Uterus (tissue), 4 donors: Measurements from ENCODE around the gene TRABD. TPM values are rescaled to one million over a fixed set of nuclear protein-coding genes. Genes with fewer than 3 reads are reported as not detected.

Experiments used
- DNase-seq, 2 donors: peaks; one replicate each; pipeline ENCODE4 v3.0.0-alpha.2; 2019 to 2020
- H3K27ac ChIP-seq, 2 donors: fragments of 200-600 bp; sonication (generic); 1 replicate in 1 of 2; 2 replicates in 1 of 2; pipeline ENCODE4 v1.5.1; 2016 to 2018
- H3K27me3 ChIP-seq, 2 donors: fragments of 200-600 bp; sonication (generic); one replicate each; pipeline ENCODE4 v1.5.1; 2018 to 2019; ENCODE audit warnings: control low read depth in 1 of 2
- H3K36me3 ChIP-seq, 2 donors: fragments of 200-600 bp; sonication (generic); one replicate each; pipeline ENCODE4 v1.5.1; 2019; ENCODE audit warnings: control low read depth in 1 of 2
- H3K4me1 ChIP-seq, 2 donors: fragments of 200-600 bp; sonication (generic); one replicate each; pipeline ENCODE4 v1.5.1; 2018 to 2019; ENCODE audit warnings: control low read depth in 1 of 2
- H3K4me3 ChIP-seq, 2 donors: fragments of 200-600 bp; sonication (generic); 1 replicate in 1 of 2; 2 replicates in 1 of 2; pipeline ENCODE4 v1.5.1; 2018 to 2019; ENCODE audit warnings: mild to moderate bottlenecking in 1 of 2
- H3K9me3 ChIP-seq, 2 donors: fragments of 200-600 bp; sonication (generic); one replicate each; pipeline ENCODE4 v1.5.1; 2019; ENCODE audit warnings: control low read depth in 1 of 2
- POLR2A ChIP-seq, 2 donors: fragments of 450-650 bp; IDR thresholded peaks; one replicate each; pipeline ENCODE4 v1.6.1; 2016; ENCODE audit warnings: antibody characterized with exemption in 2 of 2, mild to moderate bottlenecking in 1 of 2, moderate library complexity in 1 of 2
- intact Hi-C: fragments of 100-400 bp; cut with DNase I; formaldehyde crosslinking; loops from one replicate; pipeline ENCODE4 v1.15.1; 2023; ENCODE audit warnings: low total_unique reads
- total RNA-seq, 4 donors: library from RNA; depleted of rRNA in 3 of 4; stranded (reverse); fragments of >200 nt in 3 of 4; gene quantifications; one replicate each; pipeline versions ENCODE4 v1.1.0 to v1.2.4, GENCODE V29; 2014 to 2023
- TF ChIP-seq, protein P1 (sequence below), 4 experiments: fragments of 200-600 bp in 2 of 4; fragments of 450-650 bp in 2 of 4; sonication (generic) in 2 of 4; IDR thresholded peaks; one replicate each; pipeline ENCODE4 v1.5.1; 2016 to 2019; ENCODE audit warnings: antibody characterized with exemption in 4 of 4, mild to moderate bottlenecking in 2 of 4, moderate library complexity in 1 of 4
- donor health status: DM: yes; HTN: yes; CAD: no.

Gene TRABD
- total RNA-seq, 4 donors from 2014 or later = 9.5 to 37.3 (median 15.0) TPM

DNA sequence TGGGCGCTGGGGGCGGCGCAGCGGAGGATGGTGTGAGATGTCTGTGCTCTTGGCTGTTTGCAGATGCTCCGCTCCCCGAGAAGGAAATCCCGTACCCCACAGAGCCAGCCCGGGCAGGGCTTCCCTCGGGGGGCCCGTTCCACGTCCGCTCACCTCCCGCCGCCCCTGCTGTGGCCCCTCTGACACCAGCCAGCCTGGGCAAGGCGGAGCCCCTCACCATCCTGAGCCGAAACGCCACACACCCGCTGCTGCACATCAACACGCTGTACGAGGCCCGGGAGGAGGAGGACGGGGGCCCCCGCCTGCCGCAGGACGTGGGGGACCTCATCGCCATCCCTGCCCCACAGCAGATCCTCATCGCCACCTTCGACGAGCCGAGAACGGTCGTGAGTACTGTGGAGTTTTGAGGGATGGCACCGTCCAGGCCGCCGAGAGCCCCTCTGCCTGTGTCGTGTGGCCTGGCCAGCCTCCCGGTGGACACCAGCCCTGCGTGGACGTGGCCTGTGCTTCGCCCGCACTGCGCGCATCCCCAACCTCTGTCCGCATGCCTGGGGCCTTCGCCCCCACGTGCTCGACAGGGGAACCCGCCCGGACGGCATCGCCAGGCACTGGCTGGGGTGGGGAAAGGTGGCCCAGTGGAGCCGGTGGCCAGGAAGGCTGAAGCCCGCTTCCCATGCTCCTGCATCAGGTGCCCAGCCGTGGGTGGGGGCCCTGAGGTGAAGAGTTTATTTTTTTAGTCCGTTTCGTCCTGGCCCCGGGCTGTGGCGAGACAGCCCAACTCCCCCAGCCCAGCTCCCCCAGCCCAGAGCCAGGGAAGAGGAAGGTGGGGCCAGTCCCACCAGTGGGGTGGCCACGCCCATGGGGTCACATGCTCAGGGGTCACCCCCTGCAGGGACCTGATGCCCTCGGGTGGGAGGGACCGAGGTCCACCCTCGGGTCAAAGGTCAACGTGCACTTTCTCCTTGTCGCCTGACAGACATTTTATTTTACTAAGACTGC, 6.5 kb upstream of the TRABD start:
- DNase-seq = no peak
- TF ChIP-seq, protein P1, sequence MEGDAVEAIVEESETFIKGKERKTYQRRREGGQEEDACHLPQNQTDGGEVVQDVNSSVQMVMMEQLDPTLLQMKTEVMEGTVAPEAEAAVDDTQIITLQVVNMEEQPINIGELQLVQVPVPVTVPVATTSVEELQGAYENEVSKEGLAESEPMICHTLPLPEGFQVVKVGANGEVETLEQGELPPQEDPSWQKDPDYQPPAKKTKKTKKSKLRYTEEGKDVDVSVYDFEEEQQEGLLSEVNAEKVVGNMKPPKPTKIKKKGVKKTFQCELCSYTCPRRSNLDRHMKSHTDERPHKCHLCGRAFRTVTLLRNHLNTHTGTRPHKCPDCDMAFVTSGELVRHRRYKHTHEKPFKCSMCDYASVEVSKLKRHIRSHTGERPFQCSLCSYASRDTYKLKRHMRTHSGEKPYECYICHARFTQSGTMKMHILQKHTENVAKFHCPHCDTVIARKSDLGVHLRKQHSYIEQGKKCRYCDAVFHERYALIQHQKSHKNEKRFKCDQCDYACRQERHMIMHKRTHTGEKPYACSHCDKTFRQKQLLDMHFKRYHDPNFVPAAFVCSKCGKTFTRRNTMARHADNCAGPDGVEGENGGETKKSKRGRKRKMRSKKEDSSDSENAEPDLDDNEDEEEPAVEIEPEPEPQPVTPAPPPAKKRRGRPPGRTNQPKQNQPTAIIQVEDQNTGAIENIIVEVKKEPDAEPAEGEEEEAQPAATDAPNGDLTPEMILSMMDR (IDR thresholded peaks at IDR 0.05) = no peak
- TF ChIP-seq POLR2A (IDR thresholded peaks at IDR 0.05) = no peak
- no peaks in the 10 kb centered on the region for H3K27me3 ChIP-seq
- no peak overlapping the region for H3K4me3 ChIP-seq
- no peaks in the 10 kb centered on the region for H3K4me1 ChIP-seq
- no peak overlapping the region for H3K27ac ChIP-seq
- no peaks in the 10 kb centered on the region for H3K9me3 ChIP-seq
- no peaks in the 10 kb centered on the region for H3K36me3 ChIP-seq
- intact Hi-C loops = no loop called here

DNA sequence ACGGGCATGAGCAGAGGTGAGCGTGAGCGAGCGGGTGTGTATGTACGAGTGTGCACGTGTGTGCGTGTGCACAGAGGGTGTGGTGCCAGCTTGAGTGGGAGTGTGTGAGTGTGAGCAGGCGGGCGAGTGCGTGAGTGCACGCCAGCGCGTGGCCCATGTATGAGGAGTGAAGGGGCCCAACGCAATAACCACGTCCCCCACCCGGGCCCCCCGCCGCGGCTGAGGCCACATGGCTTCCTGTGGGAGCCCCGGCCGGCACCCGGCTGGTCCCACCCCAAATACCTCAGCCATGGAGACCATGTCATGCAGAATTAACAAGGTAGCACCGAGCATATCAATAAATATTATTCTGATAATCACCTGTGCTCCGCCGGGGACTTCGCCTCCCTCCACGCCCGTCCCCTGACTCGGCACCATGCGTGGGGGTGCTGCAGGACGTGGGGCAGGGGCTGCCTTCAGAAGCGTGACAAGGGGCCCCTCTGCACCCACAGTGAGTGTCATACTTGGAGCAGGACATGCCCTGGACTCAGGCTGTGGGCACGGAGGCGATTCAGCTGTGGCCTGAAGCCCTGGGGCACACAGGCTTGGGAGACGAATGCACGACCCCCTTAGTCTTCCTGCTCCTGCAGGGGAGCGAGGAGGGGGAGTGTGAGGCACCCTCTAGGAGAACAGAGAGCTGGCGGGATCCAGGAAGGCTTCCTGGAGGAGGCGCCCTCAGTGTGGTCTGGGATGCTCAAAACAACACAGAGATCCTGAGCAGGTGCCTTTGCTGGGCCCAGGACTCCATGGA, 5.6 kb upstream of the TRABD start:
- no peak for DNase-seq
- no peak overlapping the region for H3K27ac ChIP-seq
- no peak overlapping the region for H3K4me3 ChIP-seq
- H3K4me1 ChIP-seq = peaks cover 0 to 5% of the 10 kb centered on the region in 2 donors
- no peaks in the 10 kb centered on the region for H3K36me3 ChIP-seq
- TF ChIP-seq, protein P1 (IDR thresholded peaks at IDR 0.05) = no peak
- no peak for TF ChIP-seq POLR2A (IDR thresholded peaks at IDR 0.05)
- intact Hi-C loops = no loop called here
- H3K27me3 ChIP-seq = no peaks in the 10 kb centered on the region
- no peaks in the 10 kb centered on the region for H3K9me3 ChIP-seq

DNA sequence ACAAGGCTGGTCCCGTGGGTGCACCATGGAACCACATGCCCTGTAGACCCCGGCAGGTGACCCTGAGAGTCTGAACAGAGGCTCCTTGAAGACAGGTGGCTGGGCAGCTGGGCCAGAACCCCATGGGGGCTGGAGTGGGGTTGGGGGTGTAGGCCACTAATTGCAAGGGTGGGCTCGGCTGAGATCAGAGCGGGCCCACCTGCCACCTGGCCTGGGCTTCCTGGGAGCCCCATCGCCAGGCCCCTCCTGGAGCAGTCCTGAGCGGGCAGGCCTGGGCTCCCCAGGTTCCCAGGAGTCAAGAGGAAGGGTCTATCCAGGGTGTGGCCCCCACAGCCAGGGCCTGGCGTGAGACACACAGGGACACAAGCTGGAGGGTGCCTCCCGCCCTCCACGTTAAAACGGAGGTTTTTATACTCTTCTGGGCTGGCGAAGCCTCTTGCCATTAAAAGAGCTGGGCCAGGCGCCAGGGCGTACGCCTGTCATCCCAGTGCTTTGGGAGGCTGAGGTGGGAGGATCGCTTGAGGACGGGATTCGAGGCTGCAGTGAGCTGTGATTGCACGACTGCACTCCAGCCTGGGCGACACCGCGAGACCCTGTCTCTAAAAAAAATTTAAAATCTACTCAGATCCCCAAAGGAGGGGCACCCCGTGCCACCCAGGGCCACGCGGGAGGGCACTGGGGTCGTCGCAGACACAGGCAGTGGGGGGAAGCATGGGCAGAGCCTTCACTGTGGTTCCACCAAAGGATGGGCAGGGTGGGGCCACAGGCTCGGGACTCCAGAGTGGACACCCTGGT, 4.8 kb upstream of the TRABD start:
- TF ChIP-seq, protein P1 (IDR thresholded peaks at IDR 0.05) = no peak
- TF ChIP-seq POLR2A (IDR thresholded peaks at IDR 0.05) = no peak
- Histone ChIP-seq H3K36me3 (no peaks in the 10 kb centered on the region), H3K9me3 (no peaks in the 10 kb centered on the region), H3K4me3 (no peak overlapping the region), H3K4me1 (peaks cover 0 to 9% of the 10 kb centered on the region in 2 donors), H3K27ac (no peak overlapping the region), H3K27me3 (no peaks in the 10 kb centered on the region)
- intact Hi-C loops = no loop called here
- DNase-seq = peak in 1 of 2 donors; percentile 11

DNA sequence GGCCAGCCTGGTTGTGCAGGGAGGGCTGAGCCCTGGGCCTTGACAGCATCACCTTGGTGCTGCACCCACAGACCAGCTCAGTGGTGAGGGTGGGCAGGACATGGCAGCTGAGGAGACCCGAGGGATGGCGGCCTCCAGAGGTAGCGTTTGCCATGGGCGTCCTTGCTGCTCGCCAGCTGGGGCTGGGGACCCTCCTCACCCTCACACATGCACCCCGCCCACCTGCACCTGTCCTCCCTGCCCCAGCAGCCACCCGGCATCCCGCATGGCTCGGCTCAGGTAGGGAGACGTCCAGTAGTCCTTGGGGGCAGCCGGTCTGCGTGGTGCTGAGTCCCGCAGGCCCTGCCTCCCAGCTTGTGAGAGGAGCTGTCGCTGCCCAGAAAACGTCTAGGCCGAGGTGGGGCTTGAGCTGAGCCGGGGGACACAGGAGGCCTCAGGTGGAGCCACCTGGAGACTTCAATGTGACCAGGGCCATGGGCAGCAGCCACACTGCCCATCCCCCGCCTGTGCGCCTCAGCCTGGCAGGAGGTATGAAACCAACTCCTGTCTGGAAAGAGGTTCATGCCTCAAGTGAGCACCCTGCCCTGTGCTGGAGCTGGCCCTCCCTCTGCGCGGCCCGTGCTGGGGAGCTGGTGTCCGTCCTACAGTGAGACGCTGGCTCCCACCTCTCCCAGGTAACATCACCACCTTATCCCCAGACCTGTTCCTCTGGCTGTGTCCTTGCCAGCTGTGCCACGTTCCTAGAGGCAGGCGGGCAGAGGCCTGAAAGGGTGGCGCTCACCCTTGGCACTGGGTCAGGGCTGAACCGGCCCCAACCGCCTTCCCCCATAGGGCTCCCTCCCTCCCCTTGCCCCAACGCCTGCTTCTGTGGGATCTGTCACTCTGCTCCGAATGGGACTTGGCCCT, 3.3 kb upstream of the TRABD start:
- no peak for TF ChIP-seq POLR2A (IDR thresholded peaks at IDR 0.05)
- TF ChIP-seq, protein P1 (IDR thresholded peaks at IDR 0.05) = no peak

More for the DNA sequence above, 3.3 kb upstream of the TRABD start:
- Histone ChIP-seq H3K27me3 (no peaks in the 10 kb centered on the region), H3K4me1 (peaks cover 0 to 15% of the 10 kb centered on the region in 2 donors), H3K4me3 (no peak overlapping the region), H3K9me3 (no peaks in the 10 kb centered on the region), H3K27ac (no peak overlapping the region), H3K36me3 (no peaks in the 10 kb centered on the region)
- intact Hi-C loops = no loop called here
- no peak for DNase-seq
